ENCODE data around the gene DUSP15.
A peak's percentile ranks its signal among the peaks of the same experiment; 100 is the strongest.

DUSP15 gene

GRCh38 chr20:31824125-31824485, 46.2 kb downstream of the DUSP15 start:
- H3K36me3 ChIP-seq (ENCODE audit: insufficient read depth, low read length): no peaks in the 10 kb centered on the region
- no peaks in the 10 kb centered on the region for H3K27me3 ChIP-seq (ENCODE audit: insufficient read depth, low read length)
- H3K9me3 ChIP-seq (ENCODE audit: low read length): no peaks in the 10 kb centered on the region
- no peak overlapping the region for H3K4me3 ChIP-seq (ENCODE audit: low read depth, low read length, poor library complexity, severe bottlenecking)
- no peaks in the 10 kb centered on the region for H3K79me2 ChIP-seq (ENCODE audit: insufficient read depth, low read length)
- H3K4me1 ChIP-seq (ENCODE audit: insufficient read depth, low read length, severe bottlenecking): no peaks in the 10 kb centered on the region
- TF ChIP-seq CTCF (IDR thresholded peaks at IDR 0.05; ENCODE audit: low read length) (no peak), EZH2 (IDR thresholded peaks at IDR 0.05; ENCODE audit: borderline replicate concordance, low read length) (no peak)
- H4K20me1 ChIP-seq (ENCODE audit: insufficient read depth, low read length): no peaks in the 10 kb centered on the region
- no peak overlapping the region for H2AFZ ChIP-seq (ENCODE audit: low read length)
- no peak overlapping the region for H3K27ac ChIP-seq (ENCODE audit: low read depth, low read length, poor library complexity, severe bottlenecking)
- H3K9ac ChIP-seq (ENCODE audit: low read length): no peak overlapping the region
- no peaks in the 10 kb centered on the region for H3F3A ChIP-seq (ENCODE audit: insufficient read depth, low read length)
- no peak overlapping the region for H3K4me2 ChIP-seq (ENCODE audit: low read length)
- no peaks in the 10 kb centered on the region for H3K9me2 ChIP-seq (ENCODE audit: low read depth, low read length)

GRCh38 chr20:31823360-31824124, 46.8 kb downstream of the DUSP15 start:
- no peaks in the 10 kb centered on the region for H3F3A ChIP-seq (ENCODE audit: insufficient read depth, low read length)
- no peak for TF ChIP-seq CTCF (IDR thresholded peaks at IDR 0.05; ENCODE audit: low read length)
- no peak for TF ChIP-seq EZH2 (IDR thresholded peaks at IDR 0.05; ENCODE audit: borderline replicate concordance, low read length)
- no peak overlapping the region for H3K9ac ChIP-seq (ENCODE audit: low read length)
- H3K4me2 ChIP-seq (ENCODE audit: low read length): no peak overlapping the region
- no peak overlapping the region for H3K27ac ChIP-seq (ENCODE audit: low read depth, low read length, poor library complexity, severe bottlenecking)
- H3K79me2 ChIP-seq (ENCODE audit: insufficient read depth, low read length): no peaks in the 10 kb centered on the region
- H3K36me3 ChIP-seq (ENCODE audit: insufficient read depth, low read length): no peaks in the 10 kb centered on the region
- H3K4me3 ChIP-seq (ENCODE audit: low read depth, low read length, poor library complexity, severe bottlenecking): no peak overlapping the region
- H4K20me1 ChIP-seq (ENCODE audit: insufficient read depth, low read length): no peaks in the 10 kb centered on the region
- H2AFZ ChIP-seq (ENCODE audit: low read length): no peak overlapping the region
- no peaks in the 10 kb centered on the region for H3K4me1 ChIP-seq (ENCODE audit: insufficient read depth, low read length, severe bottlenecking)
- no peaks in the 10 kb centered on the region for H3K27me3 ChIP-seq (ENCODE audit: insufficient read depth, low read length)
- H3K9me2 ChIP-seq (ENCODE audit: low read depth, low read length): no peaks in the 10 kb centered on the region
- no peaks in the 10 kb centered on the region for H3K9me3 ChIP-seq (ENCODE audit: low read length)

- Histone ChIP-seq H3K9me2 (ENCODE audit: low read depth, low read length) (no peaks in the 10 kb centered on the region), H3K79me2 (ENCODE audit: insufficient read depth, low read length) (no peaks in the 10 kb centered on the region), H4K20me1 (ENCODE audit: insufficient read depth, low read length) (no peaks in the 10 kb centered on the region), H3K4me1 (ENCODE audit: insufficient read depth, low read length, severe bottlenecking) (no peaks in the 10 kb centered on the region), H3K9ac (ENCODE audit: low read length) (no peak overlapping the region), H3K9me3 (ENCODE audit: low read length) (no peaks in the 10 kb centered on the region), H3K4me3 (ENCODE audit: low read depth, low read length, poor library complexity, severe bottlenecking) (no peak overlapping the region), H2AFZ (ENCODE audit: low read length) (no peak overlapping the region), H3K27ac (ENCODE audit: low read depth, low read length, poor library complexity, severe bottlenecking) (no peak overlapping the region), H3K4me2 (ENCODE audit: low read length) (no peak overlapping the region), H3F3A (ENCODE audit: insufficient read depth, low read length) (no peaks in the 10 kb centered on the region), H3K27me3 (ENCODE audit: insufficient read depth, low read length) (no peaks in the 10 kb centered on the region), H3K36me3 (ENCODE audit: insufficient read depth, low read length) (no peaks in the 10 kb centered on the region)
- TF ChIP-seq CTCF (IDR thresholded peaks at IDR 0.05; ENCODE audit: low read length) (peak; percentile 97), EZH2 (IDR thresholded peaks at IDR 0.05; ENCODE audit: borderline replicate concordance, low read length) (no peak)
Measured at GRCh38 chr20:31822421-31823330, 47.7 kb downstream of the DUSP15 start.
